ENCODE data around the gene OPA3. TPM values are rescaled to one million over a fixed set of nuclear protein-coding genes. Genes with fewer than 3 reads are reported as not detected.

The OPA3 gene
- total RNA-seq, 1 donor from 2014 or later = 8.3 TPM

- peak; percentile 30 for ATAC-seq
Measured at GRCh38 chr19:45598267-45599001, 13.8 kb upstream of the OPA3 start.

GRCh38 chr19:45597425-45598111, 13.0 kb upstream of the OPA3 start:
- ATAC-seq = no peak

More at GRCh38 chr19:45598267-45599001, 13.8 kb upstream of the OPA3 start:
- DNase-seq (ENCODE audit: low spot score) = no peak

GRCh38 chr19:45595814-45596213, 11.2 kb upstream of the OPA3 start:
- ATAC-seq (no peak), DNase-seq (ENCODE audit: low spot score) (no peak)

More at GRCh38 chr19:45597425-45598111, 13.0 kb upstream of the OPA3 start:
- no peak for DNase-seq (ENCODE audit: low spot score)

GRCh38 chr19:45593520-45593919, 8.9 kb upstream of the OPA3 start:
- no peak for DNase-seq (ENCODE audit: low spot score)
- ATAC-seq = no peak

GRCh38 chr19:45592366-45592765, 7.8 kb upstream of the OPA3 start:
- DNase-seq (ENCODE audit: low spot score) (no peak), ATAC-seq (no peak)

GRCh38 chr19:45591638-45592005, 7.0 kb upstream of the OPA3 start:
- DNase-seq (ENCODE audit: low spot score) (no peak), ATAC-seq (no peak)

GRCh38 chr19:45591004-45591637, 6.5 kb upstream of the OPA3 start:
- DNase-seq (ENCODE audit: low spot score) (no peak), ATAC-seq (peak; percentile 79)

- ATAC-seq (no peak), DNase-seq (ENCODE audit: low spot score) (no peak)
Measured at GRCh38 chr19:45590300-45591003, 5.8 kb upstream of the OPA3 start.

- ATAC-seq (no peak), DNase-seq (ENCODE audit: low spot score) (no peak)
Measured at GRCh38 chr19:45589768-45590167, 5.2 kb upstream of the OPA3 start.

- DNase-seq (ENCODE audit: low spot score) = no peak
- no peak for ATAC-seq
Measured at GRCh38 chr19:45587873-45588272, 3.3 kb upstream of the OPA3 start.

GRCh38 chr19:45585158-45585577, 566 bp upstream of the OPA3 start:
- DNase-seq (ENCODE audit: low spot score) = no peak
- ATAC-seq = no peak

GRCh38 chr19:45581576-45581975, 3.0 kb downstream of the OPA3 start:
- no peak for DNase-seq (ENCODE audit: low spot score)
- no peak for ATAC-seq

- no peak for ATAC-seq
- DNase-seq (ENCODE audit: low spot score) = no peak
Measured at GRCh38 chr19:45578861-45579260, 5.7 kb downstream of the OPA3 start.

- ATAC-seq (peak; percentile 83), DNase-seq (ENCODE audit: low spot score) (peak; percentile 67)
Measured at GRCh38 chr19:45577111-45577905, 7.3 kb downstream of the OPA3 start.

GRCh38 chr19:45576682-45577081, 7.9 kb downstream of the OPA3 start:
- no peak for ATAC-seq
- DNase-seq (ENCODE audit: low spot score) = no peak

- ATAC-seq = no peak
Measured at GRCh38 chr19:45575216-45575615, 9.4 kb downstream of the OPA3 start.

GRCh38 chr19:45574526-45574925, 10.1 kb downstream of the OPA3 start:
- ATAC-seq = no peak
- DNase-seq (ENCODE audit: low spot score) = no peak

More at GRCh38 chr19:45575216-45575615, 9.4 kb downstream of the OPA3 start:
- no peak for DNase-seq (ENCODE audit: low spot score)

GRCh38 chr19:45571457-45572220, 13.0 kb downstream of the OPA3 start:
- ATAC-seq = no peak
- DNase-seq (ENCODE audit: low spot score) = no peak

GRCh38 chr19:45569619-45570421, 14.8 kb downstream of the OPA3 start:
- ATAC-seq (peak; percentile 99), DNase-seq (ENCODE audit: low spot score) (peak; percentile 80)

Measured in left lobe of liver (tissue), 2 donors.